ENCODE measurements around the gene MTARC2.

DNA sequence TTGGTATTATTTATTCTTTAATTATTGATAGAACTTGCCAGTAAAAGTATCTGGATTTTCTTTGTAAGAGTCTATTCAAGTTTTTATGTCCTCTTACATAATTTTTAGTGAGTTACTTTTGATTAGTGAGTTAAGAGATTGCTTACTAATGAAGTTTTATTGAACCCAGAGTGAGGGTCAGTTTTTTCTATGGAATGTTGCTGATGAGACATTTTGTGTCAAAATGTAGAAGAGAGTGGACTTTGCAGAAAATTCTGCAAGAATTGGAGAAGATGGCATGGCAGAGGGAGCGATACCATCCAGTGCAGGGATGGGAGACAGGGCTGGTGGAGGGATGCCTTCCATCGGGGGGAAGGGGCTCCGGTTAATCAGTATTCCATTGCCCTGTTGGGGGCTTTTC is 11.0 kb downstream of the MTARC2 start:
- TF ChIP-seq, protein P1, sequence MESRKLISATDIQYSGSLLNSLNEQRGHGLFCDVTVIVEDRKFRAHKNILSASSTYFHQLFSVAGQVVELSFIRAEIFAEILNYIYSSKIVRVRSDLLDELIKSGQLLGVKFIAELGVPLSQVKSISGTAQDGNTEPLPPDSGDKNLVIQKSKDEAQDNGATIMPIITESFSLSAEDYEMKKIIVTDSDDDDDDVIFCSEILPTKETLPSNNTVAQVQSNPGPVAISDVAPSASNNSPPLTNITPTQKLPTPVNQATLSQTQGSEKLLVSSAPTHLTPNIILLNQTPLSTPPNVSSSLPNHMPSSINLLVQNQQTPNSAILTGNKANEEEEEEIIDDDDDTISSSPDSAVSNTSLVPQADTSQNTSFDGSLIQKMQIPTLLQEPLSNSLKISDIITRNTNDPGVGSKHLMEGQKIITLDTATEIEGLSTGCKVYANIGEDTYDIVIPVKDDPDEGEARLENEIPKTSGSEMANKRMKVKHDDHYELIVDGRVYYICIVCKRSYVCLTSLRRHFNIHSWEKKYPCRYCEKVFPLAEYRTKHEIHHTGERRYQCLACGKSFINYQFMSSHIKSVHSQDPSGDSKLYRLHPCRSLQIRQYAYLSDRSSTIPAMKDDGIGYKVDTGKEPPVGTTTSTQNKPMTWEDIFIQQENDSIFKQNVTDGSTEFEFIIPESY (IDR thresholded peaks at IDR 0.05; ENCODE audit: borderline replicate concordance, low read depth), result no peak
- TF ChIP-seq, protein P2, sequence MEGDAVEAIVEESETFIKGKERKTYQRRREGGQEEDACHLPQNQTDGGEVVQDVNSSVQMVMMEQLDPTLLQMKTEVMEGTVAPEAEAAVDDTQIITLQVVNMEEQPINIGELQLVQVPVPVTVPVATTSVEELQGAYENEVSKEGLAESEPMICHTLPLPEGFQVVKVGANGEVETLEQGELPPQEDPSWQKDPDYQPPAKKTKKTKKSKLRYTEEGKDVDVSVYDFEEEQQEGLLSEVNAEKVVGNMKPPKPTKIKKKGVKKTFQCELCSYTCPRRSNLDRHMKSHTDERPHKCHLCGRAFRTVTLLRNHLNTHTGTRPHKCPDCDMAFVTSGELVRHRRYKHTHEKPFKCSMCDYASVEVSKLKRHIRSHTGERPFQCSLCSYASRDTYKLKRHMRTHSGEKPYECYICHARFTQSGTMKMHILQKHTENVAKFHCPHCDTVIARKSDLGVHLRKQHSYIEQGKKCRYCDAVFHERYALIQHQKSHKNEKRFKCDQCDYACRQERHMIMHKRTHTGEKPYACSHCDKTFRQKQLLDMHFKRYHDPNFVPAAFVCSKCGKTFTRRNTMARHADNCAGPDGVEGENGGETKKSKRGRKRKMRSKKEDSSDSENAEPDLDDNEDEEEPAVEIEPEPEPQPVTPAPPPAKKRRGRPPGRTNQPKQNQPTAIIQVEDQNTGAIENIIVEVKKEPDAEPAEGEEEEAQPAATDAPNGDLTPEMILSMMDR (IDR thresholded peaks at IDR 0.05), result no peak
- TF ChIP-seq FOXM1 (IDR thresholded peaks at IDR 0.05; ENCODE audit: low read depth), result no peak
- TF ChIP-seq POLR2AphosphoS5 (IDR thresholded peaks at IDR 0.05; ENCODE audit: low read depth, low read length), result no peak
- TF ChIP-seq, protein P3, sequence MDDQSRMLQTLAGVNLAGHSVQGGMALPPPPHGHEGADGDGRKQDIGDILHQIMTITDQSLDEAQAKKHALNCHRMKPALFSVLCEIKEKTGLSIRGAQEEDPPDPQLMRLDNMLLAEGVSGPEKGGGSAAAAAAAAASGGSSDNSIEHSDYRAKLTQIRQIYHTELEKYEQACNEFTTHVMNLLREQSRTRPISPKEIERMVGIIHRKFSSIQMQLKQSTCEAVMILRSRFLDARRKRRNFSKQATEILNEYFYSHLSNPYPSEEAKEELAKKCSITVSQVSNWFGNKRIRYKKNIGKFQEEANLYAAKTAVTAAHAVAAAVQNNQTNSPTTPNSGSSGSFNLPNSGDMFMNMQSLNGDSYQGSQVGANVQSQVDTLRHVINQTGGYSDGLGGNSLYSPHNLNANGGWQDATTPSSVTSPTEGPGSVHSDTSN (IDR thresholded peaks at IDR 0.05), result no peak
- TF ChIP-seq ELF1 (IDR thresholded peaks at IDR 0.05), result no peak
- TF ChIP-seq, protein P4, sequence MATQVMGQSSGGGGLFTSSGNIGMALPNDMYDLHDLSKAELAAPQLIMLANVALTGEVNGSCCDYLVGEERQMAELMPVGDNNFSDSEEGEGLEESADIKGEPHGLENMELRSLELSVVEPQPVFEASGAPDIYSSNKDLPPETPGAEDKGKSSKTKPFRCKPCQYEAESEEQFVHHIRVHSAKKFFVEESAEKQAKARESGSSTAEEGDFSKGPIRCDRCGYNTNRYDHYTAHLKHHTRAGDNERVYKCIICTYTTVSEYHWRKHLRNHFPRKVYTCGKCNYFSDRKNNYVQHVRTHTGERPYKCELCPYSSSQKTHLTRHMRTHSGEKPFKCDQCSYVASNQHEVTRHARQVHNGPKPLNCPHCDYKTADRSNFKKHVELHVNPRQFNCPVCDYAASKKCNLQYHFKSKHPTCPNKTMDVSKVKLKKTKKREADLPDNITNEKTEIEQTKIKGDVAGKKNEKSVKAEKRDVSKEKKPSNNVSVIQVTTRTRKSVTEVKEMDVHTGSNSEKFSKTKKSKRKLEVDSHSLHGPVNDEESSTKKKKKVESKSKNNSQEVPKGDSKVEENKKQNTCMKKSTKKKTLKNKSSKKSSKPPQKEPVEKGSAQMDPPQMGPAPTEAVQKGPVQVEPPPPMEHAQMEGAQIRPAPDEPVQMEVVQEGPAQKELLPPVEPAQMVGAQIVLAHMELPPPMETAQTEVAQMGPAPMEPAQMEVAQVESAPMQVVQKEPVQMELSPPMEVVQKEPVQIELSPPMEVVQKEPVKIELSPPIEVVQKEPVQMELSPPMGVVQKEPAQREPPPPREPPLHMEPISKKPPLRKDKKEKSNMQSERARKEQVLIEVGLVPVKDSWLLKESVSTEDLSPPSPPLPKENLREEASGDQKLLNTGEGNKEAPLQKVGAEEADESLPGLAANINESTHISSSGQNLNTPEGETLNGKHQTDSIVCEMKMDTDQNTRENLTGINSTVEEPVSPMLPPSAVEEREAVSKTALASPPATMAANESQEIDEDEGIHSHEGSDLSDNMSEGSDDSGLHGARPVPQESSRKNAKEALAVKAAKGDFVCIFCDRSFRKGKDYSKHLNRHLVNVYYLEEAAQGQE (IDR thresholded peaks at IDR 0.05; ENCODE audit: low read depth, low read length), result no peak
- no peak for TF ChIP-seq YY1 (IDR thresholded peaks at IDR 0.05; ENCODE audit: low read depth)
- TF ChIP-seq, protein P5, sequence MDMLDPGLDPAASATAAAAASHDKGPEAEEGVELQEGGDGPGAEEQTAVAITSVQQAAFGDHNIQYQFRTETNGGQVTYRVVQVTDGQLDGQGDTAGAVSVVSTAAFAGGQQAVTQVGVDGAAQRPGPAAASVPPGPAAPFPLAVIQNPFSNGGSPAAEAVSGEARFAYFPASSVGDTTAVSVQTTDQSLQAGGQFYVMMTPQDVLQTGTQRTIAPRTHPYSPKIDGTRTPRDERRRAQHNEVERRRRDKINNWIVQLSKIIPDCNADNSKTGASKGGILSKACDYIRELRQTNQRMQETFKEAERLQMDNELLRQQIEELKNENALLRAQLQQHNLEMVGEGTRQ (IDR thresholded peaks at IDR 0.05; ENCODE audit: borderline replicate concordance, low read depth, low read length), result no peak
- TF ChIP-seq CHD2 (IDR thresholded peaks at IDR 0.05; ENCODE audit: low read length, partially characterized antibody), result no peak
- TF ChIP-seq MXI1 (IDR thresholded peaks at IDR 0.05; ENCODE audit: low read depth, low read length), result no peak
